B cell (primary cell): ENCODE data around the gene SERPINI1. TPM values are rescaled to one million over a fixed set of nuclear protein-coding genes. Genes with fewer than 3 reads are reported as not detected.

Experiments used
- ATAC-seq: fragments of 200-7000 bp; cut with Tn5 transposase; one replicate; pipeline ENCODE4 v1.10.0; 2021; ENCODE audit warnings: low read depth, mild to moderate bottlenecking, moderate number of reproducible peaks, moderate library complexity
- CTCF ChIA-PET: fragments of 350-600 bp; sonication (Branson Sonifier 250); formaldehyde crosslinking; loops from one replicate; lab custom pipeline; 2021; ENCODE audit warnings: antibody characterized with exemption, inconsistent platforms; lab: Charles Lee
- POLR2A ChIA-PET: fragments of 350-600 bp; sonication (Branson Sonifier 250); formaldehyde crosslinking; loops from one replicate; lab custom pipeline; 2021; ENCODE audit warnings: antibody characterized with exemption; lab: Charles Lee
- DNase-seq: peaks from one replicate; pipeline ENCODE4 v3.0.0; 2013
- H2AFZ ChIP-seq: 2 replicates; pipeline ENCODE4 v1.6.1; 2012; ENCODE audit warnings: mild to moderate bottlenecking, low read depth, low read length; ENCODE audit not compliant: insufficient read depth, poor library complexity, severe bottlenecking
- H3K27ac ChIP-seq, 2 donors: 1 replicate in 1 of 2; 2 replicates in 1 of 2; pipeline ENCODE4 v1.5.1; 2012 to 2013; ENCODE audit warnings: low read length in 2 of 2, mild to moderate bottlenecking in 2 of 2, moderate library complexity in 1 of 2
- H3K27me3 ChIP-seq, 4 experiments: fragments of 200-600 bp in 1 of 4; sonication (generic) in 1 of 4; replicated peaks in 1 of 4; 1 replicate in 2 of 4; 2 replicates in 2 of 4; pipeline versions ENCODE4 v1.6.1 to v1.7.0; 2013 to 2016; ENCODE audit warnings: low read length in 3 of 4, mild to moderate bottlenecking in 2 of 4, mixed read lengths in 1 of 4, moderate library complexity in 1 of 4; ENCODE audit not compliant: insufficient read depth in 4 of 4, control insufficient read depth in 3 of 4; ENCODE audit errors: control extremely low read depth in 1 of 4
- H3K36me3 ChIP-seq, 2 experiments: replicated peaks in 1 of 2; 1 replicate in 1 of 2; 2 replicates in 1 of 2; pipeline versions ENCODE4 v1.6.1 to v1.7.1; 2013; ENCODE audit warnings: low read length in 1 of 2; ENCODE audit not compliant: insufficient read depth in 2 of 2, control insufficient read depth in 1 of 2; ENCODE audit errors: control extremely low read depth in 1 of 2, extremely low read depth in 1 of 2
- H3K4me1 ChIP-seq, 2 donors: fragments of 200-600 bp in 1 of 2; sonication (generic) in 1 of 2; 1 replicate in 1 of 2; 2 replicates in 1 of 2; pipeline versions ENCODE4 v1.5.1 to v1.6.1; 2013 to 2017; ENCODE audit warnings: low read length in 2 of 2; ENCODE audit not compliant: control insufficient read depth in 2 of 2, insufficient read depth in 2 of 2
- H3K4me2 ChIP-seq: replicated peaks from 2 replicates; pipeline ENCODE3; 2012; ENCODE audit warnings: mild to moderate bottlenecking, low read depth, low read length; ENCODE audit not compliant: poor library complexity, severe bottlenecking
- H3K4me3 ChIP-seq, 5 experiments: fragments of 200-600 bp in 1 of 5; sonication (generic) in 1 of 5; 1 replicate in 3 of 5; 2 replicates in 2 of 5; pipeline versions ENCODE4 v1.5.1 to v1.7.0; 2011 to 2016; ENCODE audit warnings: low read length in 4 of 5, mild to moderate bottlenecking in 4 of 5, low read depth in 2 of 5, control low read depth in 1 of 5, moderate library complexity in 1 of 5; ENCODE audit not compliant: insufficient read depth in 1 of 5; ENCODE audit errors: control extremely low read depth in 1 of 5, extremely low read depth in 1 of 5
- H3K79me2 ChIP-seq: fragments of 200-600 bp; sonication (generic); one replicate; pipeline ENCODE4 v1.6.0; 2016; ENCODE audit warnings: low read length; ENCODE audit not compliant: control insufficient read depth, insufficient read depth
- H3K9ac ChIP-seq: fragments of 200-600 bp; sonication (generic); 2 replicates; pipeline ENCODE4 v1.6.1; 2017; ENCODE audit warnings: mild to moderate bottlenecking, low read length, moderate library complexity
- H3K9me3 ChIP-seq, 3 donors: one replicate each; pipeline versions ENCODE4 v1.6.1 to v1.7.1; 2013; ENCODE audit warnings: low read length in 2 of 3; ENCODE audit not compliant: control insufficient read depth in 2 of 3, insufficient read depth in 1 of 3; ENCODE audit errors: control extremely low read depth in 1 of 3
- H4K20me1 ChIP-seq: 2 replicates; pipeline ENCODE4 v1.6.0; 2012; ENCODE audit warnings: mild to moderate bottlenecking, low read length; ENCODE audit not compliant: insufficient read depth, control insufficient read depth, poor library complexity, severe bottlenecking
- H3K27ac Mint-ChIP-seq: one replicate; pipeline ENCODE4 v1.8.0; 2021; ENCODE audit warnings: mixed read lengths
- H3K27me3 Mint-ChIP-seq: one replicate; pipeline ENCODE4 v1.8.0; 2021; ENCODE audit warnings: mixed read lengths
- H3K4me1 Mint-ChIP-seq: one replicate; pipeline ENCODE4 v1.8.0; 2021; ENCODE audit warnings: mixed read lengths
- H3K4me3 Mint-ChIP-seq: one replicate; pipeline ENCODE4 v1.8.0; 2021; ENCODE audit warnings: mixed read lengths
- H3K9me3 Mint-ChIP-seq: one replicate; pipeline ENCODE4 v1.8.0; 2022; ENCODE audit warnings: mixed read lengths; ENCODE audit not compliant: insufficient read depth
- EZH2 ChIP-seq: IDR thresholded peaks from 2 replicates; pipeline ENCODE4 v1.6.1; 2012; ENCODE audit warnings: borderline replicate concordance, low read depth, mild to moderate bottlenecking, moderate library complexity, low read length; ENCODE audit not compliant: insufficient read depth, poor library complexity, severe bottlenecking
- WGBS: methylation state at CpG from one replicate; pipeline ENCODE4 v1.1.5; 2013; ENCODE audit warnings: missing lambda C conversion rate; ENCODE audit not compliant: insufficient coverage; 5-methylcytosine and 5-hydroxymethylcytosine counted together
- intact Hi-C: fragments of 100-400 bp; cut with micrococcal nuclease; formaldehyde crosslinking; loops from one replicate; pipeline ENCODE4 v1.10.0; 2022
- polyA plus RNA-seq: library from polyadenylated mRNA; depleted of rRNA; stranded (reverse); fragments of >200 nt; gene quantifications from 2 replicates; pipeline ENCODE4 v1.2.3, GENCODE V29; 2012
- total RNA-seq, 2 donors: library from RNA; stranded (reverse); fragments of 120-200 nt in 1 of 2; gene quantifications; 1 replicate in 1 of 2; 2 replicates in 1 of 2; pipeline versions ENCODE4 v1.2.3 to v1.2.4, GENCODE V29; 2013 to 2022
- TF ChIP-seq, protein P1 (sequence below): fragments of 200-600 bp; IDR thresholded peaks from one replicate; pipeline ENCODE4 v1.8.0; 2022; ENCODE audit warnings: antibody characterized with exemption, mild to moderate bottlenecking

SERPINI1 gene
- total and polyA plus RNA-seq, 2 donors (not counting 1 experiment from before 2014, with no cell fraction given), result 6.8 to 7.0 TPM

- Mint-ChIP-seq H3K9me3 (no peaks in the 10 kb centered on the region), H3K27ac (no peak overlapping the region), H3K4me3 (no peak overlapping the region), H3K27me3 (no peaks in the 10 kb centered on the region), H3K4me1 (peaks cover 36% of the 10 kb centered on the region)
- intact Hi-C loops, result no loop called here
- no peak overlapping the region for H3K9ac ChIP-seq
- no peak overlapping the region for H3K4me2 ChIP-seq
- no peak for DNase-seq
- H3K4me1 ChIP-seq, result no peaks in the 10 kb centered on the region
- H3K4me3 ChIP-seq, result no peak overlapping the region
- no peak for TF ChIP-seq EZH2
- TF ChIP-seq, protein P1, sequence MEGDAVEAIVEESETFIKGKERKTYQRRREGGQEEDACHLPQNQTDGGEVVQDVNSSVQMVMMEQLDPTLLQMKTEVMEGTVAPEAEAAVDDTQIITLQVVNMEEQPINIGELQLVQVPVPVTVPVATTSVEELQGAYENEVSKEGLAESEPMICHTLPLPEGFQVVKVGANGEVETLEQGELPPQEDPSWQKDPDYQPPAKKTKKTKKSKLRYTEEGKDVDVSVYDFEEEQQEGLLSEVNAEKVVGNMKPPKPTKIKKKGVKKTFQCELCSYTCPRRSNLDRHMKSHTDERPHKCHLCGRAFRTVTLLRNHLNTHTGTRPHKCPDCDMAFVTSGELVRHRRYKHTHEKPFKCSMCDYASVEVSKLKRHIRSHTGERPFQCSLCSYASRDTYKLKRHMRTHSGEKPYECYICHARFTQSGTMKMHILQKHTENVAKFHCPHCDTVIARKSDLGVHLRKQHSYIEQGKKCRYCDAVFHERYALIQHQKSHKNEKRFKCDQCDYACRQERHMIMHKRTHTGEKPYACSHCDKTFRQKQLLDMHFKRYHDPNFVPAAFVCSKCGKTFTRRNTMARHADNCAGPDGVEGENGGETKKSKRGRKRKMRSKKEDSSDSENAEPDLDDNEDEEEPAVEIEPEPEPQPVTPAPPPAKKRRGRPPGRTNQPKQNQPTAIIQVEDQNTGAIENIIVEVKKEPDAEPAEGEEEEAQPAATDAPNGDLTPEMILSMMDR, result no peak
- H3K36me3 ChIP-seq, result peaks cover 20 to 37% of the 10 kb centered on the region in 2 experiments
- H3K79me2 ChIP-seq, result peaks cover 94% of the 10 kb centered on the region
- H3K9me3 ChIP-seq, result no peaks in the 10 kb centered on the region
- no peaks in the 10 kb centered on the region for H3K27me3 ChIP-seq
- H4K20me1 ChIP-seq, result peaks cover 59% of the 10 kb centered on the region
- no peak for ATAC-seq
- ChIA-PET CTCF (no interaction called here), POLR2A (no interaction called here)
- WGBS, result 89% methylated on average over 1 of the region's 2 CpGs
- H3K27ac ChIP-seq, result no peak overlapping the region
- no peak overlapping the region for H2AFZ ChIP-seq
Measured at GRCh38 chr3:167716920-167717319, 18.6 kb upstream of the SERPINI1 start.

- Histone ChIP-seq H4K20me1 (peaks cover 69% of the 10 kb centered on the region), H3K9me3 (no peaks in the 10 kb centered on the region), H3K27me3 (no peaks in the 10 kb centered on the region), H3K4me2 (no peak overlapping the region), H3K9ac (no peak overlapping the region), H3K36me3 (peaks cover 22 to 43% of the 10 kb centered on the region in 2 experiments), H3K79me2 (peaks cover 93% of the 10 kb centered on the region), H2AFZ (no peak overlapping the region), H3K4me3 (no peak overlapping the region), H3K27ac (no peak overlapping the region), H3K4me1 (no peaks in the 10 kb centered on the region)
- ChIA-PET CTCF (no interaction called here), POLR2A (interaction anchor here (0.5 kb wide), 1 partner anchor 30 kb away, joined by 3 read pairs; no protein-coding TSS in a partner anchor)
- WGBS, result no CpG with 5 or more reads among the region's 1 CpG
- Mint-ChIP-seq H3K4me3 (no peak overlapping the region), H3K9me3 (no peaks in the 10 kb centered on the region), H3K27ac (no peak overlapping the region), H3K4me1 (peaks cover 32% of the 10 kb centered on the region), H3K27me3 (no peaks in the 10 kb centered on the region)
- TF ChIP-seq EZH2, result no peak
- TF ChIP-seq, protein P1, result no peak
- ATAC-seq (no peak), DNase-seq (no peak)
- intact Hi-C loops, result no loop called here
Measured at GRCh38 chr3:167718582-167718981, 16.9 kb upstream of the SERPINI1 start.
